Naive B cell (primary cell): ENCODE results near the gene NNT. TPM values are rescaled to one million over a fixed set of nuclear protein-coding genes. Genes with fewer than 3 reads are reported as not detected.
"Not testable (repeated sequence)": the region's sequence is repeated elsewhere in the genome, so short reads cannot be mapped to it uniquely, and the experiment has no call there.

Source experiments
- ATAC-seq, 2 donors: fragments of 150-1000 bp; cut with Tn5 transposase; 2 replicates each; pipeline ENCODE4 v1.10.0; 2021; ENCODE audit warnings: low read depth in 2 of 2, mild to moderate bottlenecking in 2 of 2, moderate library complexity in 2 of 2
- DNase-seq: peaks from one replicate; pipeline ENCODE4 v3.0.0; 2022
- H3K27ac Mint-ChIP-seq, 6 donors: one replicate each; pipeline ENCODE4 v1.8.0; 2020 to 2022; ENCODE audit warnings: mild to moderate bottlenecking in 6 of 6, mixed read lengths in 6 of 6, moderate library complexity in 5 of 6, inconsistent platforms in 2 of 6
- H3K27me3 Mint-ChIP-seq, 3 donors: one replicate each; pipeline ENCODE4 v1.8.0; 2021 to 2022; ENCODE audit warnings: mixed read lengths in 3 of 3, mild to moderate bottlenecking in 1 of 3
- H3K36me3 Mint-ChIP-seq, 2 donors: one replicate each; pipeline ENCODE4 v1.8.0; 2020 to 2022; ENCODE audit warnings: mixed read lengths in 2 of 2, inconsistent platforms in 1 of 2, mild to moderate bottlenecking in 1 of 2
- H3K4me1 Mint-ChIP-seq, 3 donors: one replicate each; pipeline ENCODE4 v1.8.0; 2020 to 2022; ENCODE audit warnings: mixed read lengths in 3 of 3, inconsistent platforms in 1 of 3, mild to moderate bottlenecking in 1 of 3, moderate library complexity in 1 of 3
- H3K4me3 Mint-ChIP-seq, 8 donors: one replicate each; pipeline ENCODE4 v1.8.0; 2020 to 2022; ENCODE audit warnings: mild to moderate bottlenecking in 8 of 8, mixed read lengths in 8 of 8, moderate library complexity in 8 of 8, inconsistent platforms in 2 of 8
- H3K9me3 Mint-ChIP-seq, 7 donors: one replicate each; pipeline ENCODE4 v1.8.0; 2020 to 2022; ENCODE audit warnings: mixed read lengths in 7 of 7, mild to moderate bottlenecking in 5 of 7, inconsistent platforms in 2 of 7, moderate library complexity in 1 of 7
- polyA plus RNA-seq, 6 donors: library from polyadenylated mRNA; unstranded; fragments of 300-500 nt; fragmentation: Illumina TruSeq; gene quantifications; one replicate each; pipeline ENCODE4 v1.2.3, GENCODE V29; 2021; ENCODE audit warnings: low read depth in 6 of 6

Gene NNT
- polyA plus RNA-seq, 6 donors from 2014 or later, result 41.8 to 60.7 (median 45.8) TPM

- no peak for ATAC-seq
- no peak overlapping the region for H3K4me3 Mint-ChIP-seq
These were observed 91.0 kb downstream of the NNT start for GRCh38 chr5:43694027-43694426.

GRCh38 chr5:43696444-43696843 is 93.5 kb downstream of the NNT start:
- H3K36me3 Mint-ChIP-seq, result peaks cover 55 to 61% of the 10 kb centered on the region in 2 donors
- H3K9me3 Mint-ChIP-seq, result peaks cover 7 to 34% (median 29%) of the 10 kb centered on the region in 7 donors
- H3K27ac Mint-ChIP-seq, DNase-seq, ATAC-seq, H3K4me3 Mint-ChIP-seq, H3K27me3 Mint-ChIP-seq: not testable (repeated sequence)
- peaks cover 0 to 12% (median 7%) of the 10 kb centered on the region in 3 donors for H3K4me1 Mint-ChIP-seq

More at GRCh38 chr5:43694027-43694426, 91.0 kb downstream of the NNT start:
- DNase-seq, result no peak
- H3K9me3 Mint-ChIP-seq, result peaks cover 7 to 32% (median 29%) of the 10 kb centered on the region in 7 donors
- no peaks in the 10 kb centered on the region for H3K27me3 Mint-ChIP-seq
- H3K4me1 Mint-ChIP-seq, result peaks cover 0 to 12% (median 7%) of the 10 kb centered on the region in 3 donors
- peaks cover 57 to 66% of the 10 kb centered on the region in 2 donors for H3K36me3 Mint-ChIP-seq
- H3K27ac Mint-ChIP-seq, result no peak overlapping the region

- Mint-ChIP-seq H3K27ac (no peak overlapping the region), H3K4me3 (peak overlapping the region in 1 of 8 donors; percentile 7)
These were observed 96.9 kb downstream of the NNT start for GRCh38 chr5:43699910-43700309.

GRCh38 chr5:43700601-43701000 is 97.6 kb downstream of the NNT start:
- Mint-ChIP-seq H3K27ac (no peak overlapping the region), H3K9me3 (peaks cover 0 to 19% (median 14%) of the 10 kb centered on the region in 7 donors), H3K27me3 (no peaks in the 10 kb centered on the region), H3K4me1 (peaks cover 0 to 7% (median 3%) of the 10 kb centered on the region in 3 donors), H3K36me3 (peaks cover 33 to 56% of the 10 kb centered on the region in 2 donors), H3K4me3 (no peak overlapping the region)
- ATAC-seq (no peak), DNase-seq (no peak)

More at GRCh38 chr5:43699910-43700309, 96.9 kb downstream of the NNT start:
- Mint-ChIP-seq H3K4me1 (peaks cover 0 to 7% (median 3%) of the 10 kb centered on the region in 3 donors), H3K27me3 (no peaks in the 10 kb centered on the region), H3K36me3 (peaks cover 34 to 56% of the 10 kb centered on the region in 2 donors), H3K9me3 (peaks cover 0 to 23% (median 20%) of the 10 kb centered on the region in 7 donors)
- DNase-seq (no peak), ATAC-seq (no peak)

GRCh38 chr5:43701227-43701626 is 98.2 kb downstream of the NNT start:
- Mint-ChIP-seq H3K4me3 (no peak overlapping the region), H3K9me3 (peaks cover 0 to 14% (median 9%) of the 10 kb centered on the region in 7 donors), H3K4me1 (peaks cover 0 to 7% (median 3%) of the 10 kb centered on the region in 3 donors), H3K27me3 (no peaks in the 10 kb centered on the region), H3K27ac (peak overlapping the region in 1 of 6 donors; percentile 47), H3K36me3 (peaks cover 27 to 52% of the 10 kb centered on the region in 2 donors)
- DNase-seq (no peak), ATAC-seq (no peak)

- DNase-seq, result no peak
- Mint-ChIP-seq H3K27me3 (no peaks in the 10 kb centered on the region), H3K36me3 (peaks cover 23 to 47% of the 10 kb centered on the region in 2 donors), H3K27ac (peak overlapping the region in 1 of 6 donors; percentile 34), H3K4me1 (peaks cover 0 to 4% (median 3%) of the 10 kb centered on the region in 3 donors), H3K4me3 (no peak overlapping the region), H3K9me3 (peaks cover 0 to 10% (median 3%) of the 10 kb centered on the region in 7 donors)
- no peak for ATAC-seq
These were observed 99.3 kb downstream of the NNT start for GRCh38 chr5:43702293-43702692.

- DNase-seq (no peak), ATAC-seq (no peak)
- H3K27ac Mint-ChIP-seq, result no peak overlapping the region
- H3K27me3 Mint-ChIP-seq, result no peaks in the 10 kb centered on the region
- H3K4me1 Mint-ChIP-seq, result no peaks in the 10 kb centered on the region
- no peak overlapping the region for H3K4me3 Mint-ChIP-seq
- H3K36me3 Mint-ChIP-seq, result peaks cover 18 to 42% of the 10 kb centered on the region in 2 donors
- H3K9me3 Mint-ChIP-seq, result peaks cover 0 to 7% (median 0%) of the 10 kb centered on the region in 7 donors
These were observed 99.8 kb downstream of the NNT start for GRCh38 chr5:43702815-43703214.

- Mint-ChIP-seq H3K4me3 (no peak overlapping the region), H3K27me3 (no peaks in the 10 kb centered on the region), H3K9me3 (peaks cover 0 to 7% (median 0%) of the 10 kb centered on the region in 7 donors), H3K36me3 (peaks cover 18 to 38% of the 10 kb centered on the region in 2 donors), H3K27ac (no peak overlapping the region), H3K4me1 (no peaks in the 10 kb centered on the region)
- DNase-seq (no peak), ATAC-seq (no peak)
These were observed 101.3 kb downstream of the NNT start for GRCh38 chr5:43704243-43704642.

- not testable (repeated sequence) for H3K27ac Mint-ChIP-seq, H3K4me1 Mint-ChIP-seq, H3K9me3 Mint-ChIP-seq, DNase-seq, ATAC-seq, H3K27me3 Mint-ChIP-seq, H3K4me3 Mint-ChIP-seq
- peaks cover 7 to 21% of the 10 kb centered on the region in 2 donors for H3K36me3 Mint-ChIP-seq
These were observed 103.6 kb downstream of the NNT start for GRCh38 chr5:43706576-43706975.

- DNase-seq (no peak), ATAC-seq (no peak)
- Mint-ChIP-seq H3K36me3 (no peaks in the 10 kb centered on the region), H3K9me3 (no peaks in the 10 kb centered on the region), H3K27me3 (no peaks in the 10 kb centered on the region), H3K27ac (no peak overlapping the region), H3K4me1 (peaks cover 0 to 5% (median 0%) of the 10 kb centered on the region in 3 donors), H3K4me3 (no peak overlapping the region)
These were observed 108.5 kb downstream of the NNT start for GRCh38 chr5:43711496-43711895.

- Mint-ChIP-seq H3K36me3 (no peaks in the 10 kb centered on the region), H3K27me3 (no peaks in the 10 kb centered on the region), H3K27ac (no peak overlapping the region), H3K4me1 (peaks cover 0 to 5% (median 0%) of the 10 kb centered on the region in 3 donors), H3K4me3 (no peak overlapping the region), H3K9me3 (no peaks in the 10 kb centered on the region)
- DNase-seq (no peak), ATAC-seq (no peak)
These were observed 109.1 kb downstream of the NNT start for GRCh38 chr5:43712081-43712480.

GRCh38 chr5:43719783-43720182 is 116.8 kb downstream of the NNT start:
- not testable (repeated sequence) for H3K27me3 Mint-ChIP-seq, H3K4me1 Mint-ChIP-seq, H3K36me3 Mint-ChIP-seq, H3K27ac Mint-ChIP-seq, DNase-seq, H3K4me3 Mint-ChIP-seq, ATAC-seq
- H3K9me3 Mint-ChIP-seq, result peaks cover 0 to 17% (median 7%) of the 10 kb centered on the region in 7 donors

GRCh38 chr5:43728581-43728980 is 125.6 kb downstream of the NNT start:
- Mint-ChIP-seq H3K27ac (no peak overlapping the region), H3K9me3 (peaks cover 0 to 6% (median 5%) of the 10 kb centered on the region in 7 donors), H3K4me1 (peaks cover 0 to 4% (median 2%) of the 10 kb centered on the region in 3 donors), H3K36me3 (no peaks in the 10 kb centered on the region), H3K27me3 (peaks cover 5 to 17% (median 17%) of the 10 kb centered on the region in 3 donors), H3K4me3 (no peak overlapping the region)
- no peak for DNase-seq
- no peak for ATAC-seq

GRCh38 chr5:43729846-43730478 is 127.0 kb downstream of the NNT start:
- DNase-seq, result no peak

More at GRCh38 chr5:43729846-43730478, 127.0 kb downstream of the NNT start:
- peaks cover 0 to 4% (median 2%) of the 10 kb centered on the region in 3 donors for H3K4me1 Mint-ChIP-seq
- no peak overlapping the region for H3K27ac Mint-ChIP-seq
- peaks cover 5 to 17% (median 17%) of the 10 kb centered on the region in 3 donors for H3K27me3 Mint-ChIP-seq
- no peak for ATAC-seq
- H3K36me3 Mint-ChIP-seq, result no peaks in the 10 kb centered on the region
- no peak overlapping the region for H3K4me3 Mint-ChIP-seq
- H3K9me3 Mint-ChIP-seq, result peaks cover 0 to 5% (median 1%) of the 10 kb centered on the region in 7 donors
